Measurements from ENCODE around the gene GLE1. TPM values are rescaled to one million over a fixed set of nuclear protein-coding genes. Genes with fewer than 3 reads are reported as not detected.
A peak's percentile ranks its signal among the peaks of the same experiment; 100 is the strongest.

Gene GLE1
- total and polyA plus RNA-seq, 2 donors (not counting 1 experiment from before 2014, with no cell fraction given) = 11.8 to 30.3 TPM

DNA sequence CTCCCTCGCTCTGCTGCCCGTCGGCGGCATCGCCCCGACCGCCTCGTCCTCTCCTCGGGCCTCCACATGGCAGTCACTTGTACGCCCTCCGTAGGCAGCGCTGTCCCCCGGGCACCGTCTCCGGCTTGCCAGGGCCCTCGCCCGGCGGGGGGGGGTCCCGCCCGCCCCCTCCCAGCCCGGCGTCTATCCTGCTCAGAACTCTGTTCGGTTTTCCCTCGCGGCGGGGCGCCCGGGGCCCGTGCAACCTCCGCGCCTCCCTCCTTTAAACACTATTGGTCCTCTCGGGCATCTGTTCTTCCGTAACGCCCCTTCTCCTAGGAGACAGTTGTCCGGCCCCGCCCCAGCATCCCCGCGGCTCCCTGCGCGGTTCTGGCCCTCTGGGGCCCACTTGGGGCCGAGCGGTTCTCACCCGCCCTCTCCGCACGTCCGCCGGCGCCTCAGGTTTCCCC lies 47.9 kb upstream of the GLE1 start:
- POLR2A ChIA-PET = interaction anchor here (0.5 to 1.6 kb wide), 2 partner anchors 13 to 36 kb away, joined by 5 to 8 read pairs; partner anchors contain the start of gene CERCAM
- peak overlapping the region; percentile 91 for H3K9ac ChIP-seq (ENCODE audit: low read length)
- H4K20me1 ChIP-seq (ENCODE audit: control insufficient read depth, insufficient read depth, low read length, poor library complexity, severe bottlenecking) = peaks cover 22% of the 10 kb centered on the region
- H3K4me3 Mint-ChIP-seq = peak overlapping the region; percentile 93
- ATAC-seq (ENCODE audit: low read depth) = peak; percentile 61
- H3K4me2 ChIP-seq (replicated peaks; ENCODE audit: low read depth, low read length, poor library complexity, severe bottlenecking) = peak overlapping the region; percentile 99
- peaks cover 2 to 20% of the 10 kb centered on the region in 2 experiments for H3K36me3 ChIP-seq (replicated peaks in 1 of 2; ENCODE audit: control extremely low read depth in 1 of 2, control insufficient read depth in 1 of 2, extremely low read depth in 1 of 2, insufficient read depth in 2 of 2, low read length in 1 of 2)
- CTCF ChIA-PET = no interaction called here
- DNase-seq = peak; percentile 78
- H2AFZ ChIP-seq (ENCODE audit: insufficient read depth, low read depth, low read length, poor library complexity, severe bottlenecking) = peak overlapping the region; percentile 93
- intact Hi-C loops (cut with micrococcal nuclease) = loop anchor here (1.0 to 5.0 kb wide), 11 partner anchors 18 to 426 kb away; partner anchors contain the start of genes CERCAM, DYNC2I2, ENDOG and GLE1
- peaks cover 35% of the 10 kb centered on the region for H3K79me2 ChIP-seq (ENCODE audit: control insufficient read depth, insufficient read depth, low read length)
- under 1% methylated on average over 48 of the region's 48 CpGs for WGBS (ENCODE audit: insufficient coverage)
- no peaks in the 10 kb centered on the region for H3K9me3 ChIP-seq (ENCODE audit: control extremely low read depth in 1 of 3, control insufficient read depth in 2 of 3, insufficient read depth in 1 of 3, low read length in 2 of 3)
- H3K4me3 ChIP-seq (ENCODE audit: control extremely low read depth in 1 of 5, extremely low read depth in 1 of 5, insufficient read depth in 1 of 5, low read depth in 2 of 5, low read length in 4 of 5) = peak overlapping the region; percentile 23 to 89 (median 81)
- H3K27me3 ChIP-seq (replicated peaks in 1 of 4; ENCODE audit: control extremely low read depth in 1 of 4, control insufficient read depth in 3 of 4, insufficient read depth in 4 of 4, low read length in 3 of 4) = no peaks in the 10 kb centered on the region
- H3K27ac ChIP-seq (ENCODE audit: low read length in 2 of 2) = peak overlapping the region; percentile 65 to 92
- TF ChIP-seq CTCF (IDR thresholded peaks at IDR 0.05) = no peak
- TF ChIP-seq EZH2 (IDR thresholded peaks at IDR 0.05; ENCODE audit: borderline replicate concordance, insufficient read depth, low read depth, low read length, poor library complexity, severe bottlenecking) = no peak
- H3K27ac Mint-ChIP-seq = peak overlapping the region; percentile 93
- peaks cover 8 to 13% of the 10 kb centered on the region in 2 donors for H3K4me1 ChIP-seq (ENCODE audit: control insufficient read depth in 2 of 2, insufficient read depth in 2 of 2, low read length in 2 of 2)
- H3K9me3 Mint-ChIP-seq (ENCODE audit: insufficient read depth) = no peaks in the 10 kb centered on the region
- peaks cover 18% of the 10 kb centered on the region for H3K4me1 Mint-ChIP-seq
- H3K27me3 Mint-ChIP-seq = no peaks in the 10 kb centered on the region

- Histone ChIP-seq H3K79me2 (ENCODE audit: control insufficient read depth, insufficient read depth, low read length) (peaks cover 35% of the 10 kb centered on the region), H3K4me1 (ENCODE audit: control insufficient read depth in 2 of 2, insufficient read depth in 2 of 2, low read length in 2 of 2) (peaks cover 8 to 13% of the 10 kb centered on the region in 2 donors), H3K36me3 (replicated peaks in 1 of 2; ENCODE audit: control extremely low read depth in 1 of 2, control insufficient read depth in 1 of 2, extremely low read depth in 1 of 2, insufficient read depth in 2 of 2, low read length in 1 of 2) (peaks cover 2 to 20% of the 10 kb centered on the region in 2 experiments), H3K4me2 (replicated peaks; ENCODE audit: low read depth, low read length, poor library complexity, severe bottlenecking) (peak overlapping the region; percentile 99), H3K9ac (ENCODE audit: low read length) (peak overlapping the region; percentile 91), H2AFZ (ENCODE audit: insufficient read depth, low read depth, low read length, poor library complexity, severe bottlenecking) (peak overlapping the region; percentile 93), H3K27ac (ENCODE audit: low read length in 2 of 2) (peak overlapping the region in 1 of 2 donors; percentile 92), H3K27me3 (replicated peaks in 1 of 4; ENCODE audit: control extremely low read depth in 1 of 4, control insufficient read depth in 3 of 4, insufficient read depth in 4 of 4, low read length in 3 of 4) (no peaks in the 10 kb centered on the region), H3K4me3 (ENCODE audit: control extremely low read depth in 1 of 5, extremely low read depth in 1 of 5, insufficient read depth in 1 of 5, low read depth in 2 of 5, low read length in 4 of 5) (peak overlapping the region in 4 of 5 experiments; percentile 79 to 89 (median 82)), H4K20me1 (ENCODE audit: control insufficient read depth, insufficient read depth, low read length, poor library complexity, severe bottlenecking) (peaks cover 22% of the 10 kb centered on the region), H3K9me3 (ENCODE audit: control extremely low read depth in 1 of 3, control insufficient read depth in 2 of 3, insufficient read depth in 1 of 3, low read length in 2 of 3) (no peaks in the 10 kb centered on the region)
- ChIA-PET CTCF (interaction anchor here (0.5 kb wide), 1 partner anchor 165 kb away, joined by 3 read pairs; no protein-coding TSS in a partner anchor), POLR2A (interaction anchor here (0.5 kb wide), 1 partner anchor 13 kb away, joined by 8 read pairs; no protein-coding TSS in a partner anchor)
- H3K27ac Mint-ChIP-seq = no peak overlapping the region
- no peaks in the 10 kb centered on the region for H3K9me3 Mint-ChIP-seq (ENCODE audit: insufficient read depth)
- peaks cover 18% of the 10 kb centered on the region for H3K4me1 Mint-ChIP-seq
- H3K27me3 Mint-ChIP-seq = no peaks in the 10 kb centered on the region
- 55% methylated on average over 10 of the region's 14 CpGs for WGBS (ENCODE audit: insufficient coverage)
- DNase-seq (no peak), ATAC-seq (ENCODE audit: low read depth) (no peak)
- intact Hi-C loops (cut with micrococcal nuclease) = loop anchor here (5.0 kb wide), 2 partner anchors 230 to 425 kb away; partner anchors contain the start of genes KYAT1, LRRC8A and SET
- peak overlapping the region; percentile 93 for H3K4me3 Mint-ChIP-seq
- TF ChIP-seq EZH2 (IDR thresholded peaks at IDR 0.05; ENCODE audit: borderline replicate concordance, insufficient read depth, low read depth, low read length, poor library complexity, severe bottlenecking) (no peak), CTCF (IDR thresholded peaks at IDR 0.05) (no peak)
Observed at GRCh38 chr9:128457207-128457606, 47.3 kb upstream of the GLE1 start.

All from B cell (primary cell).